Measurements from ENCODE around the gene CPTP. TPM values are rescaled to one million over a fixed set of nuclear protein-coding genes. Genes with fewer than 3 reads are reported as not detected.
"Not testable (repeated sequence)": the region's sequence is repeated elsewhere in the genome, so short reads cannot be mapped to it uniquely, and the experiment has no call there.

Gene CPTP
- total and polyA plus RNA-seq, 10 of the 15 experiments (the other 5 are each of a cell fraction or from before 2014, with no cell fraction given), result 0.06 to 24.3 (median 10.0) TPM

DNA sequence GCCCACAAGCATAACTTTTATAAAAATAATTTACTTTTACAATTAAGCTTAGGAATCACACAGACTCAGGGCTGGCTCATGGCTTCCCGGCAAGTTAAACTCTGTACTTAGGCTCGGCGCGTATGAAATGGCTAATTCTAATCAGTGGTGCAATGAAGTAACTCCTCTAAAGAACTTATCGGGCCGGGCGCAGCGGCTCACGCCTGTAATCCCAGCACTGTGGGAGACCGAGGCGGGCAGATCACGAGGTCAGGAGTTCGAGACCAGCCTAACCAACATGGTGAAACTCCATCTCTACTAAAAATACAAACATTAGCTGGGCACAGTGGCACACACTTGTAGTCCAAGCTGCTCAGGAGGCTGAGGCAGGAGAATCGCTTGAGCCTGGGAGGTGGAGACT is 45.5 kb downstream of the CPTP start:
- H3K9ac ChIP-seq (ENCODE audit: control insufficient read depth, insufficient read depth, low read length); FAIRE-seq; BruUV-seq (replicated peaks); SMC1A ChIA-PET (ENCODE audit: uncharacterized antibody, unreplicated experiment); H3K4me2 ChIP-seq (ENCODE audit: control insufficient read depth, insufficient read depth); H4K20me1 ChIP-seq (ENCODE audit: control insufficient read depth, insufficient read depth); H3K4me3 ChIP-seq; POLR2A ChIA-PET; in situ Hi-C loops (cut with MboI); H3K27ac ChIP-seq (ENCODE audit: control insufficient read depth, insufficient read depth); H3K36me3 ChIP-seq (ENCODE audit: control insufficient read depth in 2 of 2, insufficient read depth in 2 of 2, low read length in 1 of 2); H2AFZ ChIP-seq (ENCODE audit: control insufficient read depth, low read depth, low read length); H3K27me3 ChIP-seq (replicated peaks in 1 of 2; ENCODE audit: control insufficient read depth in 2 of 2, insufficient read depth in 2 of 2, low read length in 1 of 2); DNase-seq (ENCODE audit: low read depth, low spot score); H3K9me3 ChIP-seq (replicated peaks; ENCODE audit: control insufficient read depth, insufficient read depth, low read length); ATAC-seq: not testable (repeated sequence)
- H3K4me1 ChIP-seq (ENCODE audit: control insufficient read depth, insufficient read depth, low read length), result peaks cover 21% of the 10 kb centered on the region
- CTCF ChIA-PET, result interaction anchor here (0.9 to 1.9 kb wide), 4 partner anchors 11 to 135 kb away, joined by 3 to 8 read pairs (median 4); partner anchors contain the start of genes CCNL2 and MXRA8
- peaks cover 24% of the 10 kb centered on the region for H3K79me2 ChIP-seq (ENCODE audit: control insufficient read depth, insufficient read depth, low read length)
- WGBS (ENCODE audit: insufficient coverage, insufficient replicate concordance, low lambda C conversion rate, missing lambda C conversion rate), result 95% methylated on average over 14 of the region's 14 CpGs
- RAD21 ChIA-PET (ENCODE audit: unreplicated experiment), result interaction anchor here (0.6 kb wide), 1 partner anchor 36 kb away, joined by 4 read pairs; no protein-coding TSS in a partner anchor
- intact Hi-C loops (cut with micrococcal nuclease; ENCODE audit: unreplicated experiment), result loop anchor here (10.0 kb wide), 1 partner anchor 135 kb away; no protein-coding TSS in a partner anchor

DNA sequence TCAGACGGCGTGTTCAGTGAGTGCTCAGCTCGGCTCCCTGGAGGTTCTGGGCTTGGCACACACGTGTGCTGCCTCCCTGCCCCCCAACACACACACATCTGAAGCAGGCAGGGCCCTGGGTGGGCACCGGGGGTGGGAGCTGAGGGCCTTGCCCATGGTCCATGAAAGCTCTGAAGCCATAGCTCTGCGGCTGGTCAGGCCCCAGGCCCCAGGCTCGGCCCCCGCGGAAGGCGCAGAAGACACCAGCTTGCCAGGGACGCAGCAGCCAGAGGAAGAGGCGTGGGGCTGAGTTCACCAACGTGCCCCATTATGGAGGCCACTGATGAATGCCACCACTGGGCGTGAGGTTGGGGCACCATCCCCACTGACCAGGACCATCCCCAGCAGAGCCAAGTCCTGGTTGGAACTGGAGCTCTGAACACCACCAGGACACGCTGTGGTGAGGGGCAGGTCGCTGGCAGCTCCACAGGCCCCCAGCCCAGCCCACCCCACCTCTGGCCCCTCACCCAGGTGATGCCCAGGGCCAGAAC is 46.2 kb downstream of the CPTP start:
- ChIA-PET POLR2A (interaction anchor here (1.1 kb wide), 1 partner anchor 67 kb away, joined by 3 read pairs; no protein-coding TSS in a partner anchor), RAD21 (ENCODE audit: unreplicated experiment) (no interaction called here), SMC1A (ENCODE audit: uncharacterized antibody, unreplicated experiment) (interaction anchor here (1.2 to 1.8 kb wide), 4 partner anchors 47 to 386 kb away, joined by 3 to 5 read pairs (median 3); no protein-coding TSS in a partner anchor), CTCF (interaction anchor here (0.6 to 2.8 kb wide), 14 partner anchors 12 to 386 kb away, joined by 3 to 15 read pairs (median 6); partner anchors contain the start of genes AGRN, CCNL2, DVL1 and MRPL20)
- in situ Hi-C loops (cut with MboI), result no loop called here
- H3K4me1 ChIP-seq (ENCODE audit: control insufficient read depth, insufficient read depth, low read length), result peaks cover 21% of the 10 kb centered on the region
- DNase-seq (ENCODE audit: low read depth, low spot score) (no peak), FAIRE-seq (no peak), ATAC-seq (no peak)
- no peaks in the 10 kb centered on the region for H3K27me3 ChIP-seq (replicated peaks in 1 of 2; ENCODE audit: control insufficient read depth in 2 of 2, insufficient read depth in 2 of 2, low read length in 1 of 2)
- H3K79me2 ChIP-seq (ENCODE audit: control insufficient read depth, insufficient read depth, low read length), result peaks cover 25% of the 10 kb centered on the region
- H3K9me3 ChIP-seq (replicated peaks; ENCODE audit: control insufficient read depth, insufficient read depth, low read length), result peaks cover 3% of the 10 kb centered on the region; the same call in 1 of the 3 replicates
- H2AFZ ChIP-seq (ENCODE audit: control insufficient read depth, low read depth, low read length), result no peak overlapping the region
- H4K20me1 ChIP-seq (ENCODE audit: control insufficient read depth, insufficient read depth), result no peaks in the 10 kb centered on the region
- no peak overlapping the region for H3K4me2 ChIP-seq (ENCODE audit: control insufficient read depth, insufficient read depth)
- H3K36me3 ChIP-seq (ENCODE audit: control insufficient read depth in 2 of 2, insufficient read depth in 2 of 2, low read length in 1 of 2), result peaks cover 0 to 3% of the 10 kb centered on the region in 2 experiments; a peak in 2 of 4 replicates
- intact Hi-C loops (cut with micrococcal nuclease; ENCODE audit: unreplicated experiment), result loop anchor here (10.0 kb wide), 1 partner anchor 134 kb away; no protein-coding TSS in a partner anchor
- no peak overlapping the region for H3K4me3 ChIP-seq
- no TSS peak for BruUV-seq (replicated peaks)
- no peak overlapping the region for H3K27ac ChIP-seq (ENCODE audit: control insufficient read depth, insufficient read depth)
- no peak overlapping the region for H3K9ac ChIP-seq (ENCODE audit: control insufficient read depth, insufficient read depth, low read length)
- no peak for TF ChIP-seq SIX5 (IDR thresholded peaks at IDR 0.05; ENCODE audit: low read depth, low read length, severe bottlenecking)
- TF ChIP-seq EGR1 (IDR thresholded peaks at IDR 0.05; ENCODE audit: borderline replicate concordance in 1 of 2, low read depth in 2 of 2, low read length in 2 of 2), result no peak
- TF ChIP-seq POLR2A (IDR thresholded peaks at IDR 0.05; ENCODE audit: low read depth, low read length), result peak; percentile 31; the same call in 1 of the 2 replicates
- WGBS (ENCODE audit: insufficient coverage, insufficient replicate concordance, low lambda C conversion rate, missing lambda C conversion rate), result 85% methylated on average over 13 of the region's 16 CpGs

All from GM12878 (cell line).